ENCODE measurements around the gene UQCRH. TPM values are rescaled to one million over a fixed set of nuclear protein-coding genes. Genes with fewer than 3 reads are reported as not detected.
"Not testable (repeated sequence)": the region's sequence is repeated elsewhere in the genome, so short reads cannot be mapped to it uniquely, and the experiment has no call there.

The UQCRH gene
- total and polyA plus RNA-seq, 2 of the 13 experiments (the other 11 are each of a cell fraction or from before 2014, with no cell fraction given) = 548 to 556 TPM

DNA sequence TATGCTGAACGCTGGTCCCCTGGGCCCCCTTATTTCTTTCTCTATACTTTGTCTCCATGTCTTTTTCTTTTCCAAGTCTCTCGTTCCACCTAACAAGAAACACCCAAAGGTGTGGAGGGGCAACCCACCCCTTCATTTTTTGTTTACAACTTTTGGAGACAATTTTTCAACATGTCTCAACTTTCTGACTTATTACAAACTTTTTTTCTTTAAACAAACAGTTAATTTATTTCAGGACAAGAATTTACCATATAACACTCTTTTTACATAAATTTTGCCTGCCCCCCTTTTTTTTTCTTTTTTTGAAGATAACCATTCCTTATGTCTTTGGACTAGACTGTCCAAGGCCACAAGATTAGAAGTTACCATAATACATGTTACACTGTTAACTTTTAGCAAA lies 26.9 kb downstream of the UQCRH start:
- H3K36me3 ChIP-seq (replicated peaks in 1 of 2; ENCODE audit: control insufficient read depth in 1 of 2, insufficient read depth in 2 of 2, low read length in 2 of 2); H3K79me2 ChIP-seq (ENCODE audit: insufficient read depth, low read length); H4K20me1 ChIP-seq (ENCODE audit: insufficient read depth, low read length); intact Hi-C loops (cut with micrococcal nuclease; ENCODE audit: unreplicated experiment); POLR2A ChIA-PET; in situ Hi-C loops (cut with HindIII; ENCODE audit: extremely low pct_ligation_motif_present, low pct_unique_long_range_greater_than_20kb); H3K4me2 ChIP-seq (ENCODE audit: low read depth, low read length); H3K27me3 ChIP-seq (ENCODE audit: control insufficient read depth in 1 of 2, insufficient read depth in 2 of 2, low read length in 2 of 2); H3K4me3 ChIP-seq (replicated peaks in 1 of 3; ENCODE audit: insufficient read depth in 1 of 3, low read depth in 2 of 3, low read length in 3 of 3); DNase-seq (ENCODE audit: low spot score); ATAC-seq; H3K27ac ChIP-seq (ENCODE audit: extremely low read length, insufficient read depth, low read length); CTCF ChIA-PET (ENCODE audit: low intra/inter-chr PET ratio, low total read pairs); H3K9ac ChIP-seq (ENCODE audit: insufficient read depth, low read depth, low read length); BruUV-seq (replicated peaks); H2AFZ ChIP-seq (ENCODE audit: low read length); H3K9me3 ChIP-seq (ENCODE audit: low read length); FAIRE-seq: not testable (repeated sequence)
- 54% methylated on average over 2 of the region's 2 CpGs for WGBS (ENCODE audit: low lambda C conversion rate)
- H3K4me1 ChIP-seq (ENCODE audit: insufficient read depth, low read length) = peaks cover 12% of the 10 kb centered on the region

DNA sequence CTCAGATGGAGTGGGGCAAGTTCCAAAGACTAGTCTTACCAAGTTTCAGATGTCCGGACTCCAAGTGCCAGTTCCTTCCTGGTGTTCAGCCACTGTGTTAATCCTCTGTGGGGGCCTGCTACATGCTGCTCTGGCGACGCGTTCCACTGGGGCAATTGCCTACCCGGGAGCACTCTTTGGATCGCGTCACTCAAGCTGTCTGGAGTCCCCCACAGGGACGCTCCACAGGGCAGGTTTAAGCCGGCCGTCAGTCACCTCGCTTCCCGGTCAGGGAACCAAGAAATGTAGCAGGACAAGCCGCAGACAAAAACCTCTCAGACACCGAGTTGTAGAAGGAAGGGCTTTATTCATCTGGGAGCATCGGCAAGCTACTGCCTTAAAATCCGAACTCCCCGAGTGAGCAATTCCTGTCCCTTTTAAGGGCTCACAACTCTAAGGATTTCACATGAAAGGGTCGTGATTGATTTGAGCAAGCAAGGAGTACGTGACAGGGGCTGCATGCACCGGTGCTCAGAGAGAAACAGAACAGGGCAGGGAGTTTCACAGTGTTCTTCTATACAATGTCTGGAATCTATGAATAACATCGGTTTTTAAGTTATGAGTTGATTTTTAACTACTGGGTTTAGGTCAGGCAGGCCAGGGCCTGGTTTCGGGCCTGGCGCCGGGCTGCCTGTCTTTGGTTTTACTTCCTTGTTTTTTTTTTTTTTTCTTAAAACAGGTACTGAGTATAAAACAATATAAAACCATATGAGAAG lies 28.5 kb downstream of the UQCRH start:
- H3K4me3 ChIP-seq (replicated peaks in 1 of 3; ENCODE audit: insufficient read depth in 1 of 3, low read depth in 2 of 3, low read length in 3 of 3); ATAC-seq; H3K36me3 ChIP-seq (replicated peaks in 1 of 2; ENCODE audit: control insufficient read depth in 1 of 2, insufficient read depth in 2 of 2, low read length in 2 of 2); BruUV-seq (replicated peaks); H3K27ac ChIP-seq (ENCODE audit: extremely low read length, insufficient read depth, low read length); H3K9ac ChIP-seq (ENCODE audit: insufficient read depth, low read depth, low read length); H2AFZ ChIP-seq (ENCODE audit: low read length); intact Hi-C loops (cut with micrococcal nuclease; ENCODE audit: unreplicated experiment); H3K9me3 ChIP-seq (ENCODE audit: low read length); POLR2A ChIA-PET; CTCF ChIA-PET (ENCODE audit: low intra/inter-chr PET ratio, low total read pairs); H4K20me1 ChIP-seq (ENCODE audit: insufficient read depth, low read length); H3K79me2 ChIP-seq (ENCODE audit: insufficient read depth, low read length); H3K27me3 ChIP-seq (ENCODE audit: control insufficient read depth in 1 of 2, insufficient read depth in 2 of 2, low read length in 2 of 2); FAIRE-seq; DNase-seq (ENCODE audit: low spot score); in situ Hi-C loops (cut with HindIII; ENCODE audit: extremely low pct_ligation_motif_present, low pct_unique_long_range_greater_than_20kb): not testable (repeated sequence)
- H3K4me2 ChIP-seq (ENCODE audit: low read depth, low read length) = 0 out of 2 replicates have a peak overlapping the region, but pooled peaks have one; percentile 12
- 64% methylated on average over 21 of the region's 24 CpGs for WGBS (ENCODE audit: low lambda C conversion rate)
- H3K4me1 ChIP-seq (ENCODE audit: insufficient read depth, low read length) = peaks cover 12% of the 10 kb centered on the region
- TF ChIP-seq ZBTB38 (CRISPR knock-in tag; IDR thresholded peaks at IDR 0.05) (peak; percentile 46; the same call in 1 of the 2 replicates), ZNF263 (CRISPR knock-in tag; IDR thresholded peaks at IDR 0.05) (peak; percentile 17; the same call in 1 of the 2 replicates)

Measured in HepG2 (cell line).